GM13977 (cell line): ENCODE data around the gene TRIM2.

Source experiments
- DNase-seq: peaks from one replicate; pipeline ENCODE4 v3.0.0; 2012; ENCODE audit warnings: low spot score
- in situ Hi-C: fragments of 300-500 bp; cut with MboI; formaldehyde crosslinking; loops from one replicate; pipeline ENCODE4 v1.12.0; 2022; ENCODE audit warnings: low sequenced_read_pairs, low pct_unique_long_range_greater_than_20kb, mixed read lengths, inconsistent platforms; ENCODE audit not compliant: unreplicated experiment
- TF ChIP-seq, protein P1 (sequence below): IDR thresholded peaks from 2 replicates; pipeline ENCODE4 v1.5.1; 2012; ENCODE audit warnings: mild to moderate bottlenecking, control low read depth; ENCODE audit not compliant: insufficient read depth; ENCODE audit errors: extremely low read depth, missing control alignments

The TRIM2 gene

DNA sequence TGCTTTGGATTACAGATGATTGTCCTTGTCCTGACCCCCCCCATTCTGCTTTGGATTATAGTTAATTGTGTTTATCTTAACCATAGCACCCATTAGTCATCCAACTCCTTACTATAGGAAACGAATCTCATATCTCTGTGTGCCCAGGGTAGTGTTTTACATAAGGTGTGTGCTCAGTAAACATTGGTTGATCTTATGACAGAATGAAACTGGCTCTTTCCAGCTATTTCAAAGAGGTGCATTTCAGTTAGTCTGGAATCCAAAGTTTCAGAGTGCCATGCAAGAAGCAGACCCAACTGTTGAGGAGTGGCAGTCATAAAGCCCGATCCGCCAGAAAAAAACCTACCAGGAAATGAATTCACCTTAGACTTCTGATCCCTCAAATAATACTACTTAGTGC lies 14.7 kb downstream of the TRIM2 start:
- in situ Hi-C loops = no loop called here
- TF ChIP-seq, protein P1, sequence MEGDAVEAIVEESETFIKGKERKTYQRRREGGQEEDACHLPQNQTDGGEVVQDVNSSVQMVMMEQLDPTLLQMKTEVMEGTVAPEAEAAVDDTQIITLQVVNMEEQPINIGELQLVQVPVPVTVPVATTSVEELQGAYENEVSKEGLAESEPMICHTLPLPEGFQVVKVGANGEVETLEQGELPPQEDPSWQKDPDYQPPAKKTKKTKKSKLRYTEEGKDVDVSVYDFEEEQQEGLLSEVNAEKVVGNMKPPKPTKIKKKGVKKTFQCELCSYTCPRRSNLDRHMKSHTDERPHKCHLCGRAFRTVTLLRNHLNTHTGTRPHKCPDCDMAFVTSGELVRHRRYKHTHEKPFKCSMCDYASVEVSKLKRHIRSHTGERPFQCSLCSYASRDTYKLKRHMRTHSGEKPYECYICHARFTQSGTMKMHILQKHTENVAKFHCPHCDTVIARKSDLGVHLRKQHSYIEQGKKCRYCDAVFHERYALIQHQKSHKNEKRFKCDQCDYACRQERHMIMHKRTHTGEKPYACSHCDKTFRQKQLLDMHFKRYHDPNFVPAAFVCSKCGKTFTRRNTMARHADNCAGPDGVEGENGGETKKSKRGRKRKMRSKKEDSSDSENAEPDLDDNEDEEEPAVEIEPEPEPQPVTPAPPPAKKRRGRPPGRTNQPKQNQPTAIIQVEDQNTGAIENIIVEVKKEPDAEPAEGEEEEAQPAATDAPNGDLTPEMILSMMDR = no peak
- DNase-seq = no peak

DNA sequence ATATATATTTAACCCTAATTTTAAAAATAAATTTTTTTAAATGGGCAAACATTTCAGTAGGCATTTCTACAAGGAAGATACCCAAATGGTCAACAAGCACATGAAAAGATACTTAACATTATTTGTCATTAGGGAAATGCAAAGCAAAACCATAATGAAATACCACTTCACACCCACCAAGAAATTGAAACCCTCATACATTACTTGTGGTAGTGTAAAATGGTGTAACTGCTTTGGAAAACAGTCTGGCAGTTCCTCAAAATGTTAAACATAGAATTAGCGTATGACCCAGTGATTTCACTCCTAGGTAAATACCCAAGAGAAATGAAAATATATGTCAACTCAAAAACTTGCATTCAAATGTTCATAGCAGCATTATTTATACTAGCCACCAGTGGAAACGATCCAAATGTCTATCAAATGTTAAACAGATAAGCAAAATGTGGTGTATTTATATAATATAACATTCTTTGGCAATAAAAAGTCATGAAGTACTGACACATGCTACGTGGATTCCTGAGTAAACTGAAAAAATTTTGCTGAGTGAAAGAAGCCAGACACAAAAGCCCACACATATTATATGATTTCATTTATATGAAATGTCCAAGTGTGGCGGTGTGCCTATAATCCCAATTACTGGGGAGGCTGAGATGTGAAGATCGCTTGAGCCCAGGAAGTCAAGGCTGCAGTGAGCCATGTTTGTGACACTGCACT lies 16.6 kb downstream of the TRIM2 start:
- TF ChIP-seq, protein P1 = no peak
- no peak for DNase-seq
- in situ Hi-C loops = no loop called here

DNA sequence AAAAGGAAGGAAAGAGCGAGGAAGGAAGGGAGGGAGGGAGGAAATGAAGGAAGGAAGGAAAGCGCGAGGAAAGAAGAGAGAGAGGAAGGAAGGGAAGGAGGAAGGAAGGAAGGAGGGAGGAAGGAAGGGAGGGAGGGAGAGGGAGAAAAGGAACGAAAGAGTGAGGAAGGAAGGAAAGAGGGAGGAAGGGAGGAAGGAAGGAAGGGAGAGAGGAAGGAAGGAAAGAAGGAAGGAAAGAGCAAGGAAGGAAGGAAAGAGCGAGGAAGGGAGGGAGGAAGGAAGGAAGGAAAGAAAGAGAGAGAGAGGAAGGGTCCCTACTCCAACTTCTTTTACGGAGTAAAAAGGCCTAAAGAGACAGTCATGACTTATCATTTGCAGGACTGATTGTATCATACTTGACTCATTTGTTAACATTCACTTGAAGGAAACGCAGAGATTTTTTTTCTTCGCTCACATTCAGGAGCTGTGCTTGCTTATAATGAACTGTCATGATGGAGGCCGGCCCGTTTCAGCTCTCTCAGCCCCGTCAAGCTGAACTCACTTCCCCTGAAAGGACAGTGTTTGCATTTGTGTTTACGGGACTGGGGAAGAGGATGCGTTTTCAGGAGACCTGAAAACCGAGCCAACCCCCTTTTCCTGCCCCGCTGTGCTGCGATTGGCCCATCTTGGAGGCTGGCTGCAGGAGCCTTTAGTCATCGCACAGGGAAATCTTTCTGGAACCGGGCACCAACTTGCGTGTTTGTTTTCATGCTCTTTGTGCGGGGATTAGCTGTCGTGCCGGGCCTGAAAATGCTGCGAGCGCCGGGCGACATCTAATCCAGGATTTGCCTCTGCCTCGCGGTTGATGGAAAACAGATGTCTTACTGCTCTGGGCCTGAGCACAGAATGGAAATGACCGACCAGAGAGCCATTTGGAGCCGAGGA lies 17.8 kb downstream of the TRIM2 start:
- TF ChIP-seq, protein P1 = no peak
- in situ Hi-C loops = no loop called here
- DNase-seq = peak; percentile 33

DNA sequence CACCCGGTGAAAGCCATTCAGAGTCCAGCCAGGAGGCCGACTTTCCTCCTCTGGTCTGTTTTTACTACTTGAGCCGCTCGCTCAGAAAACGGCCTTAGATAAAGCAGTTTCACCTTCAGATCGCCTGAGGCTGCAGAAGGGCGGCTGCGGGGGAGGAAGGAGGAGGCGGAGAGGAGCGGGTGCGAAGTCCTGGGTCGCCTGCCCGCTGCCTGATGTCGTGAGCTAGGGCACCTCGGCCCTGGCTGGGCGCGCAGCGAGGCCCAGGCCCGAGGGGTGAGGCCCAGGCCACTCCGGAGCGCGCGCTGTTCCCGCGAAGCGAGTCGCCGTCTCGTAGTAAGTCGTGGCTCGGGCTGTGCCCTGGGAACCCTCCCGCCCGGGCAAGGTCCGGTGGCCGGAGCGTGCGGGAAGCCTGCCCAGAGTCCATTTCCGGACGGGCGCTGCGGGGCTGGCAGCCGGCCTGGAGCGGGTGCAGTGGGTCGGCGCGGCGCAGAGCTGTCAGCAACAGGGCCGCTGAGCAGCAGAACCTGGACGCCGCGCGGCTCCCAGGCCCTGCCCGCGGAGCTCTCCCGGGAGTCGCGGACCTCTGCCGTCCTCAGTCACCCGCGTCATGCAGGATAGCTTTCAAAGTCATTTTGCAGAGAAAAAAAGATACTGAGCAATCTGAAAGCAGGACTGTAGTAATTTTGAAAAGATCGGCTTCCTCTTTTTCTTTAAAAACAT lies 18.6 kb downstream of the TRIM2 start:
- in situ Hi-C loops = no loop called here
- peak; percentile 61 for DNase-seq
- TF ChIP-seq, protein P1 = no peak

DNA sequence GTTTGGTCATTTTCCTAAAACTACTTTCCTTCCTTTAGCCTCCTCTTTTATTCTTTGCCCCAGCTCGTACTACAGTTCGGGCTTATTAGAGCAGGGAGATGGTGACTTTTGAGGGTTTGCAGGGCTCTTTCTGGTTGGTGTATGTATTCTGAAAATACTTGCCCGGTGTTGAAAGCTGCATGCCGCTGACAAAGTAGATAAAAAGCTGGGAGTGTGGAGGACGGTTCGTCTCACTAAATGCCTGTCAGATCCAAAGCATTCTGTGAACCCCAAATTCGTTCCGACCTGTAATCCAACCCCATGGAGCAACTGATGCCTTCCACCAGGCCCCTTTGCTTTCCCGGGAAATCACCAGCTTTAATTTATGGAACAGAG lies 19.2 kb downstream of the TRIM2 start:
- no peak for DNase-seq
- in situ Hi-C loops = no loop called here
- TF ChIP-seq, protein P1 = no peak

DNA sequence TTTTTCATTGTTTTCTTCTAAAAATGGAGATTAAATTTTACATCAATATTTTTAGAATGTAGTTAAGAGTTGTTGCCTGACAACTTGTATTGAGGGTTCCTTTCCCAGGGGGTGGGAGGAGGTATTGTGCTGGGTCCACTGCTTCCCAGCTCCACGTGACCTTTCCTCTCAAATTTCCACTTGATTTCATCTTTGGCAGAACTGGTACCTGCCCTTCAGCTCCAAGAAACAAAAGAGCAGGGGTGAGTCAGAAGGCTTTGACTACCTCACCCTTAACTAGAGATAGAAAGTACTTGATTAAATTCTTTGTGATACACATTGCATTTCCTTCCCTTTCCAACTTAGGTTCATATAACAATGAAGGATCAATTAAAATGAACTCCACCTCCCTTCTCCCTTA lies 19.7 kb downstream of the TRIM2 start:
- no peak for DNase-seq
- in situ Hi-C loops = no loop called here
- TF ChIP-seq, protein P1 = no peak
